LNCAP (cell line): Measurements from ENCODE around the gene ZDHHC11.

Experiments used
- TF ChIP-seq, protein P1 (sequence below): fragments of 450-650 bp; IDR thresholded peaks from 2 replicates; pipeline ENCODE4 v1.5.1; 2017; ENCODE audit warnings: mild to moderate bottlenecking

The ZDHHC11 gene

DNA sequence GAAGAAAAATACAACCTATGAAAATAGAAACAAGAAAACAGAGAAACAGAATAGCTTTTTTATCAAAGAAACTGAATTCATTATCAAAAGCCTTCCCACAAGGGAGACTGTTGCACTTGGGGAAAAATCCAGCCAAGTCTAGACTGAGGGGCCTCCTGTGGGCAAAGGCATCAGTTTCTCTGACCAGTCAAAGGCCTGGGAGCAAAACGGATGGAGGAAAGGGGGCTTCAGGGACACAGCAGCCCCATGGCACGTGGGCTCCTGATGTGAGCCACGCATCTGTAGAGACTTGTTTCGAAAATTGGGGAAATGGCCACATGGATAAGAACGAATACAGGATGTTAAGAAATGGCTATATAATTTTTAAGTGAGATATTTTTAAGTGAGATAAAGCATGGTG, 87.4 kb downstream of the ZDHHC11 start:
- TF ChIP-seq, protein P1, sequence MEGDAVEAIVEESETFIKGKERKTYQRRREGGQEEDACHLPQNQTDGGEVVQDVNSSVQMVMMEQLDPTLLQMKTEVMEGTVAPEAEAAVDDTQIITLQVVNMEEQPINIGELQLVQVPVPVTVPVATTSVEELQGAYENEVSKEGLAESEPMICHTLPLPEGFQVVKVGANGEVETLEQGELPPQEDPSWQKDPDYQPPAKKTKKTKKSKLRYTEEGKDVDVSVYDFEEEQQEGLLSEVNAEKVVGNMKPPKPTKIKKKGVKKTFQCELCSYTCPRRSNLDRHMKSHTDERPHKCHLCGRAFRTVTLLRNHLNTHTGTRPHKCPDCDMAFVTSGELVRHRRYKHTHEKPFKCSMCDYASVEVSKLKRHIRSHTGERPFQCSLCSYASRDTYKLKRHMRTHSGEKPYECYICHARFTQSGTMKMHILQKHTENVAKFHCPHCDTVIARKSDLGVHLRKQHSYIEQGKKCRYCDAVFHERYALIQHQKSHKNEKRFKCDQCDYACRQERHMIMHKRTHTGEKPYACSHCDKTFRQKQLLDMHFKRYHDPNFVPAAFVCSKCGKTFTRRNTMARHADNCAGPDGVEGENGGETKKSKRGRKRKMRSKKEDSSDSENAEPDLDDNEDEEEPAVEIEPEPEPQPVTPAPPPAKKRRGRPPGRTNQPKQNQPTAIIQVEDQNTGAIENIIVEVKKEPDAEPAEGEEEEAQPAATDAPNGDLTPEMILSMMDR, result no peak

DNA sequence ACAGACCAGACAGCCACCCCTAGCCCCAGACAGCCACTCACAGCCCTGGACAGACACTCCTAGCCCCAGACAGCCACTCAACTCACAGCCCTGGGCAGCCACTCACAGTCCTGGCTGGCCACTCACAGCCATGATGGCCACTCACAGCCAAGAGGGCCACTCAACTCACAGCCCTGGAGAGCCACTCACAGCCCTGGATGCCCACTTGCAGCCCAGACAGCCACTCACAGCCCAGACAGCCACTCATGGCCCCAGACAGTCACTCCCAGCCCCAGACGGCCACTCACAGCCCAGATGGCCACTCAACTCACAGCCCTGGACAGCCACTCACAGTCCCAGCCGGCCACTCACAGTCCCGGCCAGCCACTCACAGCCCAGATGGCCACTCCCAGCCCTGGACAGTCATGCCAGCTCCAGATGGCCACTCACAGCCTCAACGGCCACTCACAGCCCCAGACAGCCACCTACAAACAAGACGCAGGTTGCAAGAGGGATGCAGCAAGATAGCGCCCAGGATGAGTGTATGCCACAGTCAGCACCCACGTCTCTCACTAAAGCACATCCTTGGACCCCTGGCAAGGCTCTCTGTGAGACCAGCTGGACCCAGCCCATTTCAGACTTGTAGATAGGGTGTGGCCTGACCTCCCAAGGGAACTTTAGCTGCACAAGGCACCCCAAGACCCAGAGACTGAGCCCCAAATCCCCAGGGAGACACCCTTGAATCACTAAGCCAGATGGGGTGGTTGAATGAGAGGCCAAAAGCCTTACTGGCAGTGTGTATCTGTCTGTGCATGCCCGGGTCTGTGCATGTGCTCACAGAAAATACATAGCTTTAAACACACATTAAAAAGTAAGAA, 88.7 kb downstream of the ZDHHC11 start:
- TF ChIP-seq, protein P1, result no peak

DNA sequence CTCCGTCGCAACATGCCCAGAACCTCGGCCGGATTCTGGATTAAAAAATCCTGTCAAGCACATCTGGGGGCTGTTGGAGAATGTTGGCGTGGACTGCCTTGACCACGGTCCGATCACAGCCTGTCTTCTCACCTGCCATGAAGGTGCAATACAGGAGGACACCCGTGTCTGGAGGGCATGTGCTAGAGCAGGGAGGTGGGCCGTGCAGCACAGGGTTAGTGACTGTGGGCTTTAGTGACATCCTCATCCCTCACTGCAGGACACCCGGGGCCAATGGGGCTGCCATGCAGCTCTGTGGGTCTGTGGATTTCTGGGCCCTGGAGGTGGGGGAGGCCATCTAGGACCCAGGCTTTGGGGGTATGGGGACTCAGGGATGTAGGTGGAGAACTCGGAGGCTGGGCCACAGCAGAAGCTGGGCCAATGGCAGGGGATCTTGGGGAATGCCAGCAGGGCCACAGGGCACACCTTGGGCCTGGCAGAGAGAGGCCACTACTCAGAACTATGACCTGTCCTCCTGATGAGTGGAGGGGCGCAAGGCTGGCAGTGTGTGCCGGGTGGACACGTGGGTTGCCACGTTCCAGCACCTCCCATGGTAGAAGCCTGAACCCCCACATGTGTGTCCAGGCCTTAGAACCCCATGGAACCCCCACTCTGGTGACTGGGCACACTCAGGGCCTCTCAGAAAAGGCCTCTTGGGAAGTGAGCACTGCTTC, 89.6 kb downstream of the ZDHHC11 start:
- TF ChIP-seq, protein P1, result no peak

DNA sequence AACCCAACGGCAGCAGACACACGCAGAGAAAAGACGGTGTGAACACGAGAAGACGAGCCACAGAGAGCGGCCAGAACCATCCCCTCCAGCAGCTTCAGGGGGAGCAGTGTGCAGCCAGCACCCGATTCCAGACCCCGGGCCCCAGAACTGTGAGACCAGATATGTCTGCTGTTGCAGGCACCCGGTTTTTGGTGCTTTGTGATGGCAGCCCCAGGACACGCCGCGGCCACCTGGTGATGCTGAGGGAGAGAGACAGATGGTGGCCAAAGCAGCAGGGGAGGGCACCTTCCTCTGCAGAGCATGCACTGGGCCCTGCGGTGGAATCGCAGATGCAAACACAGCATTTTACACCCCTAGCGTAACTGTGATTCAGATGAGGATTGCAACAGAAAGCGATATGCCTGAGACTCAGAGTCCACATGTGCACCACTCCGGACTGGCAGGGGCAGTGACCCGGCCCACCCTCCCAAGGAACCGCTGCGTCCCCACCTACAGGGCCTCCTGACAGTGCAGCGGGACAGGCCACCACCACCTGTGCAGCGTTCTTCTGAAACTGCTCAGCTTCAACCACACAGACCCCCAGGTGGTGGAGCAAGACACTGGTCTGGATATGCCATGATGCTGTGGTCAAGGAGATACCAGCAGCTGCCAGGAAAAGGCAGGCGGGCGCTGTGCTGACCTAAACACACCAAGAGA, 90.3 kb downstream of the ZDHHC11 start:
- TF ChIP-seq, protein P1, result no peak

DNA sequence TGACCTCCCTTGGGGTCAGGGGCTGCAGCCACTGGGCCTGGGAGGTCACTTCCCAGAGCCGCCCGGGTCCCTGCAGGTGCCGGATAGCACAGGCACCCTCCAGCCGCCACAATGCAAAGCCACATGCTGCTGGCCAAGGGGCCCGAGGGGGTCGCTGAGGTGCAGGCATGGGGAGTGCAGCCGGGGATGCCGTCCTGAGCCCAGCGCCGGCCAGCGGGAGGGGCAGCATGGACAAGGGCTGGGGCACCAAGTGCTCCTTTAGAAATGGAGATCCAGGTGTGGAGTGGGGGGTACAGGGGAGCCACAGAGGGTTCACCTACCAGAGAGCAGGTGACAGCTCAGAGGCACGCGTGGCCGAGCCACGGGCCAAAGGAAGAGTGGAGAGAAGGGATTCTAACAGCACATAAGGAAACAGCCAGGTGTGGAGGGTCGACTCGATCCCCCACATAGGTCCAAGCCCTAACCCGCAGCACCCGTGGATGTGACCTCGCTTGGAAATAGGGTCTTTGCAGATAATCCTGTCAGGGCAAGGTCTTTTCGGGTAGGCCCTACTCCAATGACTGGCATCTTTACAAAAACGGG, 90.9 kb downstream of the ZDHHC11 start:
- TF ChIP-seq, protein P1, result no peak

DNA sequence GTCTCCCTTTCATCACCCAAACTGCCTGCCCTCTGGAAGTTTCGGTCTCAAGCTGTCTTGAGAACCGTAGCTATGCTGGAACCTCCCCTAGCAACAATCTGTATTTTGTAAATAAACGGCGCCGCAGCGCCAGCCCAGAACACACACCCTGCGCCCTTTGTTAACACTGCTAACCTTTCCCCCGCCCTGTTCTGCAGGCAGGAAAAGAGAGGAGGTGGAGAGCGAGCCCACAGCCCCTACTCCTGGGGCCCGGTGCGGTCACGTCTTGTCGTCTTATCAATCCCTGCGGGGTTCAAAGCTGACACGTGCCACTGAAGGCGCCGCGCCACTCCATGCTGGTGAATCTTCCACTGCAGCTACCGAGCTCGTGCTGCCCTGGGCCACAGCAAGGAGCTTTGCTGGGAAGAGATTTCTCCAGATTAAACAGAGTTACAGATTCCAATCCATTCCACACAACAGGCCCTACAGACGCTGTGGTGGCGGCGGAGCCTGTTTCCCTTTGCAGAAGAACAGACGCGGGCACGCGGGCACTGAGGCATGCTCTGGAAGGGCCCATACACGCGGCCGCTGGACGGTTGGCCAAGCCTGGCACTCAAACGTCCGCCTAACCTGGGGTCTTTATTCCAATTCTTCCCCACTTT, 91.6 kb downstream of the ZDHHC11 start:
- TF ChIP-seq, protein P1, result no peak

DNA sequence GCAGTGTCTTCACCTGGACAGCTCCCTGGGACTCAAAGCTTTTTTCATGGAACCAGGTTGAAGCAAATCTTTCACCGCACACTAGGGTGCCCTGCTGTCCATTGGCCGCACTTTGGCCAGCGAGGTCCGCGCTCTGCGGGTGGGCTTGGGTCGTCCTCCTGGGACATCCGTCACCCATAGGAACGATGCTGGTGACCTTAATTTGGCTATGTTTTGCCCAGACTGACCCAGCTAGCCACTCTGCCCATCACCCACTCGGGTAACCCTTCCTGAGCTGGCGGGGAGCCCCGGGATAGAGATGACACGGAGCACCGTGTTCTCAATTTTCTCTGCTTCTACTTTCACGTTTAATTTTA, 92.1 kb downstream of the ZDHHC11 start:
- TF ChIP-seq, protein P1, result no peak
